ENCODE measurements around the gene TM4SF20.
A peak's percentile ranks its signal among the peaks of the same experiment; 100 is the strongest.

The TM4SF20 gene, protein sequence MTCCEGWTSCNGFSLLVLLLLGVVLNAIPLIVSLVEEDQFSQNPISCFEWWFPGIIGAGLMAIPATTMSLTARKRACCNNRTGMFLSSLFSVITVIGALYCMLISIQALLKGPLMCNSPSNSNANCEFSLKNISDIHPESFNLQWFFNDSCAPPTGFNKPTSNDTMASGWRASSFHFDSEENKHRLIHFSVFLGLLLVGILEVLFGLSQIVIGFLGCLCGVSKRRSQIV

DNA sequence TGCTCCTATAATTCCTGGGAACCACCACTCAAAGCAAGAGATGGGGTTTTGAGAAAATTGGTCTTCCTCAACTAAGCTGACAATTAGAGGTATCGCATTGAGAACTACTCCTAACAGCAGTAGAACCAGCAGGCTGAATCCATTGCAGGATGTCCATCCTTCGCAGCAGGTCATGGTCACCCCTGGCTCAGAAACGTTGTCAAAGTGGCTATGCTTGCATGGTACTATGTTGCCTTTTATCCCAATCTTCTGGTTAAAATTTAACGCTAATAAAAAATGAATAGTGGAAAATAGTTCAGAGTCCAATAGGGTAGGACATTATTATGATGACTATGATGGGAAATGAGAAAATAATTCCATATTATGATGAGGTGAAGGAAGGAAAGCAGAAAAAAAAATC is at the start of gene TM4SF20:
Gene TM4SF20, minus strand, starts transcription at position 212 of the 400 bp plus-strand sequence. Its CDS starts 38 bp downstream, at position 174.
- no peak for DNase-seq

DNA sequence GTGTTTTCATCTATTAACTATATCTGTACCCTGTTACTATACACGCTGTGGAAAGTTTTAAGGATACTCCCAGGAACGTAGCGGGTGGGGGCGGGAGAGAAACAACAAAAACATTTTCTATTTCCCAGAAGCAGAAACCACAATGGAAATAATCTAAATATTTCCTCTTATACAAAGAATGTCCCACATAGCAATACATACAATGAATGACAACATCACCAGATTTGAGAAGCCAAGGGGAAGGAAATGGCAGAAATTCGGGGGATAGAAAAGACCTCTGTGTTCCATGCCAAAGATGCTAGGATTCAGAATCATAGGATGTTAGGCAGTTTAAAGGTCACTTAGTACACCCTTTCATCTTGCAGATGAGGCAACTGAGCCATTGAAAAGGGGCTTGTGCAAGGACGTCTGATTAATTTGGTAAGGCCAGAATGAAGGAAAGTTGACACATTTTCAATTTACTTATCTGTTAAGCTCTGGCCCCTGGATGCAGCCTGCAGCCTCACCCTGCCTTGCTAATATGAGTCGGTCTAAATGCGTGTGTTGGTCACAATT is 49.7 kb upstream of the TM4SF20 start:
- DNase-seq = no peak

DNA sequence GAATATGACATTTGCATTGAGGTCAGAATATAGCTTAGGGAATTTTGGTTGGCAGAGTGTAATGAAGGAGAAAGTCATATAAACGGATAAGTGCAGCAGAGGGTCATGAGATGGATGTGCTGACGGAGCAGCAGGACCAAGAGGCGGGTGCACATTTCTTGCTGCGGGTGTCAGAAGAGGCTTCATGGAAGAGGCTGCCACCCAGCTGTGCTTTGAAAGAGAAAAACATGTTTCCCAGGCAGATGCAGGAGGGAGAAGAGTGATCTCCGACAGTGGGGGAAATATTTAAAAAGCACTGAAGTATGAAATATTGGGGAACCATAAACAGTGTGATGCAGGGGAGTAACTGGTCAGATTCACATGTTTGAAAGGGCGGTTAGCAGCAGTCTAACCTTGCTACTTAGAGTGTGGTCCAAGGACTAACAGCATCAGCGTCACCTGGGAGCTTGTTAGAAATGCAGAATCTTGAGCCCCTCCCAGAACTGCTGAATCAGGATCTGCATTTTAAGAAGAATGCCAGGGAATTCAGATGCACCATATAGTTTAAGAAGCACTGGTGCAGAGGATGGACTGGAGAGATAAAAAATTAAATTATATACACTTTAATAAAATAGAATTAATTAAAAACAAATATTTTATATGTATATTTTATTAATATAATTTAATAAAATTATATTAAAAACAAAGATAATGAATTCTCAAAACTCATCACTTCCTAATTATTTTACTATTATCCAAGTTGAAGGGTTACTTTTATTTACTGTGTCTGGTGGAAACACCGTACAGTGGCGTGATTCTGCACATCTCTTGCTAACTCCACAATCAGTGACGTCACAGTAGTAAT is 44.8 kb upstream of the TM4SF20 start:
- DNase-seq = no peak

DNA sequence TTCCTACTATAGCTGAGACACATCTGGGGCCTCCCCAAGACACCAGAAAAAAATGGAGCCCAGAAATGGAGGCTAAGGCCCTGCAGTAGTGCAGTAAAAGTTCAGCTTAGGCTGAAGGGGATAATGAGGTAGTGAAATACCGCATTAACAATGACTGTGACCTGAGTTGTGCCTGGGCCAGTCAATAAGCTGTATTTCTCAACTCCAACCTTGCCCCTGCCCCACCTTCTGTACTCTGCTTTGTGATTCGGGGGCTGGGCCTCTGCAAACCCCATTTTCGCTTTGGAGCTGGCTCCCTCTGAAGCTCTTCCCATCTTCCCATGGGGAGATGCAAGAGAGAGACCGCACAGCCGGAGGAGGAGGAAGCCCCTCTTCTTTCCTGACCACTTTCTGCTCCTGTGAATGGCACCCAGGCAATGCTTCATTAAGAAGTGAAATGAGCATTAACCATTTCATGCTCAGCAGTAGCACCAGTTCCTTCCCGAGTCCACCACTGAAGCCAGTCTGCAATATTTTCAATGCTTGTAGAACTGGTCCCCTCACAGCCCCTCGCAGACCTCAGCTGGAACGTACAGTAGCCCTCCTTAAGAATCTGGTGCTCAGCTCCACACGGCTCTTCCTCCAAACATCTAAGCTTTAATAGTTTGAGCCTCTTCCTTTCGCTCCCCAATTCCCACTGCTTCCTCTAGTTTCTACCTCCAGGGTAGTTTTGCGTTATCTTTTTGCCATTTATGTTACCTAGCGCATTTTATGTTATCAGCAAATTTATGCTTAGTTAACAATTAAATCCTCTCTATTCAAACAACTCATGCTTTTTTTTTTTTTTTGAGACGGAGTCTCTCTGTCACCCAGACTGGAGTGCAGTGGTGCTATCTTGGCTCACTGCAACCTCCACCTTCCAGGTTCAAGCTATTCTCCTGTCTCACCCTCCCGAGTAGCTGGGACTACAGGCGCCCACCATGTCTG is 41.3 kb upstream of the TM4SF20 start:
- no peak for DNase-seq

DNA sequence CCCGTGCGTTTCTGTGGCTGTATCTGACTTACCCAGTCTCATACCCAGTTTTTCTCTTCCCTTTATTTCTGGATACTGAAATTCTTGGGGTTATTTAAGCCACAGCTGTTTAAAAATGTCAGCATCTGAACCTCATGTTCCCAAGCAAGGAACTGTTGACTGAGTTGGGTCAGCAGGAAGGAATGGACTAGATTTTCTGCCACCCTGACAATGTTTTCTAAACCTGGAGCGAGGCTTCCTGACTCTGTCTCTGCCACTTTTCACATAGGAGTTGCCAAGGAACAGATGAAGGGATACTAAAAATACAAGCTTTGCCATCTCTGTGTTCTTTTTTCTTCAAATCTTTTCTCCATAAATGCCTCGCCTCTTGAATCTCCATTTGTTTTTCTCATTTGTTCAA is 37.6 kb upstream of the TM4SF20 start:
- DNase-seq = no peak

DNA sequence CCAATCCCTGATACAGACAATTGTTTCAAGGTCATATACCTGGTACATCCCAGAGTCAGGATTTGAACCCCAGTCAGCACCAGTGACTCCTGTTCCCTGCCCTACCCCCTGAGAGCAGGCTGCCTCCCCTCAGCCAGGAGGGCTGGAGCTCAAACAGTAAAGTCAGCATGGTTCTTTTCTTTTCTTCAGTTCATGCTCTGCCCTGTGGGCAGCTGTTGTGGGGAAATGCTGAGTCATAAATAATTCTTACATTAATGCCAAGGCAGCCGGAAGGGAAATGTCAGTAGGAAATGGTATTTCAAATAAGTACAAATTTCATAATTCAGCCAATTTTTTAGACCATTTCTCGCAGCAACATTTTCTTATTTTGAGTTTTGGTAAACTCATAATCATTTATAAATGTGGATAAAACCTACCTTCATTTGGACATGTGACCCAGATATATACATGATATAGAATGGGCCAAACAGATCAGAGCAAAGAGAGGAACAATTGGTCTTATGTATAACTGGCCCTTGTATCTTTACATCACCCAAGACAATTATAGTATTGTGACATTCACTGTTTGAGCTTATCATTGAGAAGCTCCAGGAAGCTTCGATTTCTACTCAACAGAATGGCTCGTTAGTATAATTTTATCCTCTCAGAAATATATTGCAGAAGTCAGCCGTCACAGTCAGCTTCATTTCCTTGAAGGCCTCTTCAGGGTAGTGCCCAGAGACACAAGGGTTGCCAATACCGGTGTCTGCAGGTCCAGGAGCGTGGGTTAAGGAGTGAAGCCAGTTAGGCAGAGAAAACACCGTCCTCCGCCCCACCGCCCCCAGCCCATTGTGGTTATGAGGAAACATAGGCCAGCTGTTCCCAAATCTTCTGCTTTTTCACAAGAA is 36.7 kb upstream of the TM4SF20 start:
- peak; percentile 25 for DNase-seq

DNA sequence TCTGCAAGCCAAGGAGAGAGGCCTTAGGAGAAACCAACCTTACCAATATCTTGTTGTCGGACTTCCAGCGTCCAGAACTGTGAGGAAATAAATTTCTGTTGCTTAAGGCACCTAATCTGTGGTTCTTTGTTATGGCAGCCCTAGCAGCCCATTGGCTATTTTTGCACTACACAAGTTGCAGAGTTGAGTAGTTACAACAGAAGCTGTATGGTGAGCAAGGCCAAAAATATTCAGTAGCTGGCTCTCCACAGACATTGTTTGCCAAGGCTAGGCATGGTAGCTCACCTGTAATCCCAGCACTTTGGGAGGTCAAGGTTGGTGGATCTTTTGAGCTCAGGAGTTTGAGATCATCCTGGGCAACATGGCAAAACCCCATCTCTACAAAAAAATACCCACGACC is 35.7 kb upstream of the TM4SF20 start:
- DNase-seq = no peak

DNA sequence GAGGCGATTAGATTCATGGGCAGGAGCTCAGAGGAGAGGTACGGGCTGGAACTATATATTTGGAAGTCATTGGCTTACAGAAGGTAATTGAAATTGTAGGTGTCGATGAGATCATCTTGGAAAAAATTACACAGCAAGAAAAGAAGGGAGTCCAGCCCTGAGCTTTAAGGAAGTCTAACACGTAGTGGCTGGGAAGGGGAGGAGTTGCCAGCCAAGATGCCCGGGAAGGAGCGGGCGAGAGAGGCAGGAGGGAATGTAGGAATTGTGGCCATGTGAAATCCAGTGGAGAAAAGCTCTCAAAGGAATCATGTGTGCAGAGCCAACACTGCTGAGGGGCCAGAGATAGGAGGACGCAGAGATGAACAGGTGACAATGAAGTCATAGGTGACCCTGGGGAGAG is 34.3 kb upstream of the TM4SF20 start:
- DNase-seq = no peak

DNA sequence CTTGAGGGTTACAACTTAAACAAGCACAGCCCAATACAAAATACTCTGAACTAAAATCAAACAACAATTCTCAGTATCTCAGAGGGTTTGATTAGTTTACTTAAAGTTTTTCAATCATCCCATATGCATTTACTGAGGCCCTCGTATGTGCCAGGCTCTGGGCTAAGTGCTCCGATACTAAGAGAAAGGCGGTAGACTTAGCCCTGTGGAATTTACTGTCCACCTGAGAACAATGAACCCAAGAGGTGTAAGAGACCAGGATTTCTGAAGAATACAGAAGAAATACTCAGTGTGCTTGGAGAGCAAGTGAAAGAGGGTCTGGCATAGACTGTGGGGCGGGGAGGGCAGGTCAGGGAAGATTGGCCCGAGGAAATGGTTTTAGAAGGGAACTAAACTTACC is 33.8 kb upstream of the TM4SF20 start:
- no peak for DNase-seq

DNA sequence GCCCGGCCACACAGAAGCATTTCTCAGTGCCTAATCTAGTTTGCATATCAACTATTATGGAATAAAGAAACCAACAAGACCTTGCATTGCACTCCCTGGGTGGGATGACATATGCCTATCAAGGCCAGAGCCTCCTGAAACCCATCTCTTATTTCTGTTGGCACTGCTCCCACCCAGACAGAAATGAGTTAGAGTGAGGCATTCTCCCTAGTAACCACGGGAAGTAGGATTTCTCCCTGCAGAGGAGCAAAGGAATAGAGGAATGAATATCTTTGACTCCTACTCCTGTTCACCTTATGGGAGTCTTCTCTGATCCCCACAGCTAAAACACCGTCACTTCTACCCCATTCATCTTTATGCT is 32.9 kb upstream of the TM4SF20 start:
- no peak for DNase-seq

DNA sequence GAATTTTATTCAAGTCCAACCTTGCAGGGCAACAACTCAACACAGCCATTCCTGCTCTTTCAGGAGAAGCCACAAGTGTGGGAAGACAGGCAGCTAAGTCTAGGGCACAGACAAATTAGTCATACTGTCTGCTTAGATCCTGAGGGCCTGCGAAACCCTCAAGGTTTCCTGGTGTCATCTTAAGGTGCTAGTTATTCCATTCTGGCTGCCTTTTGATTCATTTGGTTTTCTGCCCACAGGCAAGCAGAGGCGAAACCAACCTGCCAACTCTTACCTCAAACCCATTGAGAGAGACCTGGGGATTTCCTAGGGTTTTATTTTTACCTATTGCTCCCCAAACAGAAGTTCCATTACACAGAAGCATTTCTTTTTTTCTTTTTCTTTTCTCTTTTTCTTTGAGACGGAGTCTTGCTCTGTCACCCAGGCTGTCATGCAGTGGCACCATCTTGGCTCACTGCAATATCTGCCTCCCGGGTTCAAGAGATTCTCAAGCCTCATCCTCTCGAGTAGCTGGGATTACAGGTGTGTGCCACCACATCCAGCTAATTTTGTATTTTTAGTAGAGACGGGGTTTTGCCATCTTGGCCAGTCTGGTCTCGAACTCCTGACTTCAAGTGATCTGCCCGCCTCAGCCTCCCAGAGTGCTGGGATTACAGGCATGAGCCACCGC is 32.3 kb upstream of the TM4SF20 start:
- DNase-seq = peak; percentile 22

DNA sequence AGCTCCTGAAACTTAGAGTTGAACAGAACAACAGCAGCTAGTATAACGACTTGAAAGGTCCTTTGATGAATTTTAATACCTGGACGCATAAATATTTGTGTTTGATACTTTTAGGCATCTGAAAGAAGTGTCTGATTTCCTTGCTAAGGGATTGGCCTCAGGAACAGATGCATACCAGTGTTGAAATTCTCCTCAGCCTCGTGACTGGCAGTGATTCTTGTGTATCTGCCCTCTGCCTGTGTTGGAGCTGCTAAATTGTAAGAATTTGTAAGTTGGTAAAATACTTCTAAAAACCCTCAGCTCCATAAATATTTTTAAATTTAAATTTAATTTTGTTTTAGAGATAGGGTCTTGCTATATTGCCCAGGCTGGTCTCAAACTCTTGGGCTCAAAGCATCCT is 31.1 kb upstream of the TM4SF20 start:
- no peak for DNase-seq

DNA sequence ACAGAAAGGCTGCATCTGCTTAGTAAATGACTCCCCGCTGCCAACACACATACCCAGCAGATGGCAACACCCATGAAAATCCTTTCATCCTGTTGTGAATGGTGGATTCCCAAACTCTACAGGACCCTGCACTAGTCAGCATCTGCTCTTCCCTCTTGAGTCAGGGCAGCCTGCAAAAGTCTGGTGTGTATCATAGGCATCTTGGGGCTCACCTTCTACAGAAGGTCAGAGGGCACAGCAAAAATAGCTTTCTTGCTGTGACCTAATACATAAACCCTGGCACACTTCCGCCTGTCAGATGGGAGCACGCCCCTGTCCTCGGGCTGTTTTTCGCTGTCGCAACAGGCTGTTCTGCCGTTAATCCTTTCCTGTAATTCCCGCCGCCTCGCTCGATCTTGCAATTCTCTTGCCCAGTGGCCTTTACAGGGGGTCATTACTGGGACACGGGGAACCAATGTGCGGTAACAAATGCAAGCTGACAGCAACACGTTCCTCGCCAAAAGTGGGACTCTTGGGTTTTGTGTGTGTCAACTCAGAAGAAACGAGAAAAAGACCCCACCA is 28.6 kb upstream of the TM4SF20 start:
- no peak for DNase-seq

DNA sequence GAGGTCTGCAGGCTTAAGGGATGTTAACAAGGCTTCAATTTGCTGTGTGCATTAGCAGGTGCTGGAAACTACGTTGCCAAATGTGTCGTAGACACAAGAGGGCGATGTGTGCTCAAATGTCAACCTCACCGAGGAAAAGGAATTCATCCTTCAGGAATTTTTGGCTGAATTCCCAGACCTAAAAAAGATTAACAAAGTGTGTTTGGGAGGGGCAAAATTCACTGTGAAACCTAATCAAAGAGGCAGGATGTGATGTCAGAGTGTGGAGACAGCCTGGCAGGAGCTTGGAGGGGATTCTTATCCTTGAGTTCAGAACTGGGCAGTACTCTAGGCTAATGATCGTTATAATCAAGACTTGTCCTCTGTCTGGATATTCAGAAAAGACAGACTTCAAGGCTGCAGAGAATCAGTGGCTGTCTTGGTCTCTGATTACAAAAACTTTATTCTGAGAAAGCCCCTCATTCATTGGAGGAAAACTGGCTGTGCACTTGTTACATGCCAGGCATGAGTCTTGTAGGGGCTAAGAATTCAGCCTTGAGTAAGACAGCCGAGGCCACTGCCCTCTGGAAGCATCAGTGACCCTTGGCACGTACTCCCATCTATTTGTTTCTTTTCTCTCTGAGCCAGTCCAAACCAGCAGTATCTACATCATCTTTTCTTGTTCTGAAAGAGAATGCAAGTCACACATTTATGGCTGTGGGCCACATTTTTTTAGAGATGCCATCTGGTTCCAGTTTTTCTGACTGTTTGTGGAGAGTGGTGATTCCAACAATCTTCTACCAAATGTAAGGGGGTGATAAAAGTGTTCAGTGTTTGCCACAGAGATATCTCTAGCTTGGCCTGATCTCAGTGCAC is 27.3 kb upstream of the TM4SF20 start:
- no peak for DNase-seq

DNA sequence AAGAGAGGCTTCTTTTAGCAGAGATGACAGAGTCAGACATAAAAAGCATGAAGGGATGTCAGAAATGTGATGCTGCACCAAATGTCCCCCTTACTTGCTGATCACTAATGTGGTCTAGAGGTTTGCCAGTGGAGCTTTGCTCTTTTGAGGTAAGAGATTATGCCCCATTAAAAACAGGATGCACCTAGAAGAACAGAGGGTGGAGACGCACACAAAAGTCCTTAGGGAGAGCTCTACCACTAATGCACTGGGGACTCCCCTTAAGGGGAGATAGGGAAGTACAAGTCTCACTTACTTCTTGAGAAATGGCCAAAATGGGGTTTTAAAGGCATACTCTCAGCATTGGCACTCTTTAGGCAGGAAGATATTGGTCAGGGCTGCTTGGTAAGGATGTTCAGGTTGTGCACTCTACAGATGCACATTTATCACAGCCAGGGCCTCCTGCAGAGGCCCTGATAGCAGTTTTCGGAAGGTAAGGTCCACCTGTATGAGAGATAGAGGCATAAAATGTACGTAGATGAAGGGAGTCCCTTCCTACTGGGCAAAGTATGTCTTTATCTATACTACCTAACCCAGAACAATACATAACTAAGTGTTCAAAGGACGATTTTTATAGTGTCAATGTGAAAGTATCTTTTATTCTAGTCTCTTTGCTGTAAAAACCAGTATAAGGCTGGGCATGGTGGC is 25.6 kb upstream of the TM4SF20 start:
- DNase-seq = no peak

DNA sequence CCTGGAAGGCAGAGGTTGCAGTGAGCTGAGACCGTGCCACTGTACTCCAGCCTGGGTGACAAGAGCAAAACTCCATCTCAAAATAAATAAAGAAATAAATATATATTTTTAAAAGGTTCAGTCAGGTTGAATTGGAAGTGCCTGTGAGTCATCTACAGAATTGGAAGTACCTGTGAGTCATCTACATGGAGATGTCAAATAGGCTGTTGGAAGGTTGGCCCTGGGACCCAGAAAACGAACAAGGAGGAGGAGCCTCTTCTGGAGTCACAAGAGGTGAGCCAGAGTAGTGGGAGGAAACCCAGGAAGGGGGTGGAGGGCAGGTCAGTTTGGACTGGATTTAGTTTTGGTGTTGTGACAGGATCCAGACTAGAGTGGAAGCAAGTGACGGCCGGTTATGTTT is 23.9 kb upstream of the TM4SF20 start:
- DNase-seq = no peak

DNA sequence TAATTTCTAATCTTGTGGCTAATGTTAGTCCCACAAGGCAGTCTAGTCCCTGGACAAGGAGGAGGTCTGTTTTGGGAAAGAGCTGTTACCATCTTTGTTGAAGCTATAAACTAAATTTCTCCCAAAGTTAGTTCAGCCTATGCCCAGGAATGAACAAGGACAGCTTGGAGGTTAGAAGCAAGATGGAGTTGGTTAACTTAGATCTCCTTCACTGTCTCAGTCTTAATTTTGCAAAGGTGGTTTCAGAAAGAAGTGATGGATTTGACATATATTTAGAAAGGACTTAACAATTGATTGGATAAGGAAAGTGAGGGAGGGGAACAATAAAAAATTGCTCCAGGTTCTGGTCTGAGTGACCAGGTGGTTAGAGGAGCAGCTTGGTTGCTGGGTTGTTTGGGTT is 23.2 kb upstream of the TM4SF20 start:
- DNase-seq = no peak

DNA sequence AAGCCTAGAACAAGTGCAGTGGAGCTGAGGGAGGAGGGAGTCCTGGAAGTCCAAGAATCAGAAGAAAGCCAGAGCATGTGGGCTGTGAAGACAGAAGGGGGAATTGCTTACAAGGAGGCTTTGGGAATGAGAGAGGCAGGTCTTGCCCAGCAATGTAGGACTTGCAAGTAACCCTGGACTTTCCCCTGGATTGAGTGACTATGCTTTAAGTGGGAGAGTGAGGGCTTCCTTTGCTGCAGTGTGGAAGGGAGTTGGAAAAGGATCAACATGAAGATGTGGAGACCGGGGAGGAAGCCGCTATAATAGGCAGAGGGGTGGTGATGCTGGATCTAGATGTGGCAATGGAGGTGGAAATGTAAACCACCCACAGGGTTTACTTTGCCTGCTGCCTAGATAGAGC is 22.4 kb upstream of the TM4SF20 start:
- no peak for DNase-seq

Data from NK-92 treated with Interleukin-12 subunit alpha and Interleukin-12 subunit beta, amount 100 ng/mL, for 24 hours (cell line).